Kidney (tissue), 14 donors: Measurements from ENCODE around the gene CHAC1. TPM values are rescaled to one million over a fixed set of nuclear protein-coding genes. Genes with fewer than 3 reads are reported as not detected.

Experiments
- DNase-seq, 5 donors: peaks; one replicate each; pipeline ENCODE4 v3.0.0-alpha.2; 2013 to 2020
- FAIRE-seq: peaks from 2 replicates; lab custom pipeline; 2012; peaks lifted over from hg19 to GRCh38; lab: Jason Lieb, UNC
- H3K27ac ChIP-seq, 2 donors: one replicate each; pipeline ENCODE4 v1.7.0; 2013; ENCODE audit warnings: low read depth in 2 of 2, low read length in 2 of 2, inconsistent platforms in 1 of 2
- H3K27me3 ChIP-seq: one replicate; pipeline ENCODE4 v1.7.1; 2013; ENCODE audit warnings: low read length, inconsistent platforms; ENCODE audit not compliant: control insufficient read depth, insufficient read depth
- H3K36me3 ChIP-seq, 3 donors: one replicate each; pipeline versions ENCODE4 v1.7.0 to v1.7.1; 2013; ENCODE audit warnings: low read length in 3 of 3, control low read depth in 1 of 3, inconsistent platforms in 1 of 3; ENCODE audit not compliant: insufficient read depth in 3 of 3, control insufficient read depth in 2 of 3
- H3K4me1 ChIP-seq, 3 donors: one replicate each; pipeline versions ENCODE4 v1.7.0 to v1.7.1; 2013; ENCODE audit warnings: low read length in 3 of 3, inconsistent platforms in 1 of 3, low read depth in 1 of 3; ENCODE audit not compliant: control insufficient read depth in 2 of 3, insufficient read depth in 2 of 3
- H3K4me3 ChIP-seq, 3 donors: one replicate each; pipeline versions ENCODE4 v1.7.0 to v1.8.1; 2013; ENCODE audit warnings: low read length in 3 of 3, control low read depth in 1 of 3, inconsistent platforms in 1 of 3
- H3K9ac ChIP-seq, 3 donors: one replicate each; pipeline versions ENCODE4 v1.7.0 to v1.7.1; 2013; ENCODE audit warnings: low read length in 3 of 3, control low read depth in 1 of 3, inconsistent platforms in 1 of 3
- H3K9me3 ChIP-seq, 3 donors: one replicate each; pipeline versions ENCODE4 v1.7.0 to v1.7.1; 2013; ENCODE audit warnings: low read length in 3 of 3, control low read depth in 1 of 3, inconsistent platforms in 1 of 3; ENCODE audit not compliant: control insufficient read depth in 2 of 3, insufficient read depth in 1 of 3
- intact Hi-C: fragments of 100-400 bp; cut with DNase I; formaldehyde crosslinking; loops from one replicate; pipeline ENCODE4 v1.11.1; 2022
- polyA plus RNA-seq: library from polyadenylated mRNA; stranded (reverse); fragments of 350-450 nt; fragmentation: Illumina TruSeq; extraction: RNeasy Lipid Tissue Mini Kit (QIAGEN cat#74804); gene quantifications from one replicate; pipeline ENCODE4 v1.2.3, GENCODE V29; 2014; ENCODE audit warnings: low read depth, low replicate concordance; ENCODE audit not compliant: insufficient read depth
- total RNA-seq: library from RNA; stranded (reverse); fragmentation: NEBNext Ultra II Directional; extraction: Animal tissue kit (Norgen Biotek cat#: 25700); gene quantifications from one replicate; pipeline ENCODE4 v1.2.1, GENCODE V29; 2021
- TF ChIP-seq, protein P1 (sequence below): IDR thresholded peaks from 3 replicates; pipeline ENCODE4 v1.5.1; 2012; ENCODE audit warnings: mild to moderate bottlenecking, moderate library complexity, borderline replicate concordance; ENCODE audit not compliant: insufficient read depth; ENCODE audit errors: extremely low read depth
- donor health status: control.
- donor health status: control.
- donor health status: control.
- donor health status: control.
- donor health status: control.
- donor health status: DM: yes; HTN: yes; CAD: no.
- donor health status: Normal renal cell carcinoma (clear cell type).

The CHAC1 gene
- total and polyA plus RNA-seq, 2 donors from 2014 or later, result 4.7 to 21.1 TPM

DNA sequence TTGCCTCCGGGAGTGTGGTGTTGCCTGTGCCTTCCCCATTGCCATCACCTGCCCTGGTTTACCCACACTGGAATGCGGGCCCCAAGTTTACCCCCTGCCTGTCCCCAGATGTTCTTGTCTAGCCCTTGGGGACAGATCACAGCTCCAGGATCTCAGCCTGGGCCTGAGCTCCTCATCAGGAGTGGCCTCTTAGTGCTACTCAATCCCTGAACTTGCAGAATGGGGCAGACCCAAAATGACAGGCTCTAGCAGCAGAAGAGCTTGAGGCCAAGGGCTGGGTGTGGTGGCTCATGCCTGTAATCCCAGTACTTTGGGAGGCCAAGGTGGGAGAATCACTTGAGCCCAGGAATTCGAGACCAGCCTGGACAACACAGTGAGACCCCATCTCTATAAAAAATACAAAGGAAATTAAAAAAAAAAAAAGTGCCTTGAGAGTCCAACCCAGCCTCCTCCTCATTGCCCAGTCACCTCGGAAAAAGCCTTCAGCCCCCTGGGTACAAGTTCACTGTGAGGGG is 3.8 kb downstream of the CHAC1 start:
- no peak overlapping the region for H3K9ac ChIP-seq
- no peak overlapping the region for H3K27ac ChIP-seq
- FAIRE-seq, result no peak
- H3K9me3 ChIP-seq, result no peaks in the 10 kb centered on the region
- H3K4me3 ChIP-seq, result no peak overlapping the region
- peaks cover 2% of the 10 kb centered on the region for H3K27me3 ChIP-seq
- TF ChIP-seq, protein P1, sequence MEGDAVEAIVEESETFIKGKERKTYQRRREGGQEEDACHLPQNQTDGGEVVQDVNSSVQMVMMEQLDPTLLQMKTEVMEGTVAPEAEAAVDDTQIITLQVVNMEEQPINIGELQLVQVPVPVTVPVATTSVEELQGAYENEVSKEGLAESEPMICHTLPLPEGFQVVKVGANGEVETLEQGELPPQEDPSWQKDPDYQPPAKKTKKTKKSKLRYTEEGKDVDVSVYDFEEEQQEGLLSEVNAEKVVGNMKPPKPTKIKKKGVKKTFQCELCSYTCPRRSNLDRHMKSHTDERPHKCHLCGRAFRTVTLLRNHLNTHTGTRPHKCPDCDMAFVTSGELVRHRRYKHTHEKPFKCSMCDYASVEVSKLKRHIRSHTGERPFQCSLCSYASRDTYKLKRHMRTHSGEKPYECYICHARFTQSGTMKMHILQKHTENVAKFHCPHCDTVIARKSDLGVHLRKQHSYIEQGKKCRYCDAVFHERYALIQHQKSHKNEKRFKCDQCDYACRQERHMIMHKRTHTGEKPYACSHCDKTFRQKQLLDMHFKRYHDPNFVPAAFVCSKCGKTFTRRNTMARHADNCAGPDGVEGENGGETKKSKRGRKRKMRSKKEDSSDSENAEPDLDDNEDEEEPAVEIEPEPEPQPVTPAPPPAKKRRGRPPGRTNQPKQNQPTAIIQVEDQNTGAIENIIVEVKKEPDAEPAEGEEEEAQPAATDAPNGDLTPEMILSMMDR, result no peak
- intact Hi-C loops, result no loop called here
- DNase-seq, result peak in 1 of 5 donors; percentile 39
- H3K4me1 ChIP-seq, result peaks cover 0 to 13% (median 4%) of the 10 kb centered on the region in 3 donors
- H3K36me3 ChIP-seq, result no peaks in the 10 kb centered on the region

DNA sequence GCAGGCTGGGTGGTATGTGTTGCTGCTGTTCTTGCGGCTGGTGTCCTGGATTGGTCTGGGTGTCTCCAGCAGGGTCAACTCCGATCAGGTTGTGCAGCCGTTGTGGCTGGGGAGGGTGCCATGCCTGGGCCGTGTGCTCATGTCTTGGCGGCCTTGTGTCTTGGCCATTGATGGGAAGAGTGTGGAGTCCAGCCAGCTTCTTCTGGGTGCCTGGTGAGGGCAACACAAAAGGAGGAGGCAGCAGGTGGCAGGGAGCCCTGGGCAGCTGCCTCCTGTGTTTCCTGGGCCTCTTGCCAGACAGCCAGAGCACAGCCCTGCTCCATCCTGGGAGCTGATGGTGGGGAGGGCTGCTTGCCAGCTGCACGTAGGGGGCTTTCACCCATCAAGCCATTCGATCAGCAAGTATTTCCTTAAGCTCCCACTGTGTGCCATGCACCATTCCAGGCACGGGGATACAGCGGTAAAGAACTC is 4.3 kb downstream of the CHAC1 start:
- peak in 1 of 5 donors; percentile 55 for DNase-seq
- TF ChIP-seq, protein P1, result no peak
- no peak for FAIRE-seq
- H3K9ac ChIP-seq, result no peak overlapping the region
- H3K27me3 ChIP-seq, result peaks cover 2% of the 10 kb centered on the region
- intact Hi-C loops, result no loop called here
- H3K27ac ChIP-seq, result no peak overlapping the region
- H3K4me1 ChIP-seq, result peaks cover 0 to 12% (median 1%) of the 10 kb centered on the region in 3 donors
- H3K4me3 ChIP-seq, result no peak overlapping the region
- H3K9me3 ChIP-seq, result no peaks in the 10 kb centered on the region
- H3K36me3 ChIP-seq, result no peaks in the 10 kb centered on the region

DNA sequence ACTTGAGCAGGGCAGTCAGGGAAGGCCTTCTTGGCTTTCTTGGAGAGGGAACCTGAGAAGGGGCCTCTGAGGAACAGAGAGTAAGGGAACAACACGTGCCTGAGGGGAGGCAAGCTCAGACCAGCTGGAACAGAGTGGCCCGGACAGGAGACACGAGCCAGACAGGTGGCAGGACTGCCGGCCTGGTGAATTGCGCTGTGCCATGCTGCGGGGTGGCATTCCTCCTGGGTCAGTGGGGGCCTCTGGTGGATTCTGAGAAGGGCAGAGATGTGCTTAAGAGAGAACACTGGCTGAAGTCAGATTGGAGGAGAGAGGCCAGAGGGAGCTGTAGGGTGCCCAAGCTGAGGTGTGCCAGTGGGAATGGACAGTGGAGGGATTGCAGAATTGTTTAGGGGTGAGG is 4.9 kb downstream of the CHAC1 start:
- FAIRE-seq, result no peak

More for the DNA sequence above, 4.9 kb downstream of the CHAC1 start:
- no peaks in the 10 kb centered on the region for H3K9me3 ChIP-seq
- no peak overlapping the region for H3K27ac ChIP-seq
- TF ChIP-seq, protein P1, result no peak
- intact Hi-C loops, result no loop called here
- no peak overlapping the region for H3K4me3 ChIP-seq
- H3K4me1 ChIP-seq, result peaks cover 0 to 9% (median 0%) of the 10 kb centered on the region in 3 donors
- H3K36me3 ChIP-seq, result no peaks in the 10 kb centered on the region
- peaks cover 2% of the 10 kb centered on the region for H3K27me3 ChIP-seq
- H3K9ac ChIP-seq, result no peak overlapping the region
- peak in 1 of 5 donors; percentile 50 for DNase-seq
